BE2C (cell line): Measurements from ENCODE around the gene RGS14.

Experiments used
- DNase-seq: peaks from one replicate; pipeline ENCODE4 v3.0.0-alpha.2; 2020
- H3K27me3 ChIP-seq: fragments of 250-450 bp; sonication (Bioruptor Pico); 2 replicates; pipeline ENCODE4 v1.5.1; 2020; ENCODE audit warnings: mild to moderate bottlenecking
- H3K36me3 ChIP-seq: fragments of 250-450 bp; sonication (Bioruptor Pico); 2 replicates; pipeline ENCODE4 v1.5.1; 2020; ENCODE audit warnings: mild to moderate bottlenecking
- H3K4me1 ChIP-seq: fragments of 250-450 bp; sonication (Bioruptor Pico); 2 replicates; pipeline ENCODE4 v1.5.1; 2020
- H3K4me3 ChIP-seq: 2 replicates; pipeline ENCODE4 v1.5.1; 2011; ENCODE audit warnings: low read depth, low read length
- H3K9me3 ChIP-seq: fragments of 250-450 bp; sonication (Bioruptor Pico); 2 replicates; pipeline ENCODE4 v1.5.1; 2020
- CTCF ChIP-seq: IDR thresholded peaks from 2 replicates; pipeline ENCODE4 v1.5.1; 2012; ENCODE audit warnings: mild to moderate bottlenecking, low read depth, low read length

The RGS14 gene

GRCh38 chr5:177366528-177367322, 9.0 kb downstream of the RGS14 start:
- Histone ChIP-seq H3K4me3 (peak overlapping the region; percentile 66), H3K4me1 (peaks cover 7% of the 10 kb centered on the region), H3K27me3 (no peaks in the 10 kb centered on the region), H3K36me3 (no peaks in the 10 kb centered on the region), H3K9me3 (no peaks in the 10 kb centered on the region)
- TF ChIP-seq CTCF, result no peak
- DNase-seq, result peak; percentile 96

- DNase-seq, result no peak
- H3K4me1 ChIP-seq, result peaks cover 7% of the 10 kb centered on the region
- peak overlapping the region; percentile 66 for H3K4me3 ChIP-seq
- H3K36me3 ChIP-seq, result no peaks in the 10 kb centered on the region
- H3K9me3 ChIP-seq, result no peaks in the 10 kb centered on the region
- peak; percentile 2; the same call in 1 of the 2 replicates for TF ChIP-seq CTCF
- H3K27me3 ChIP-seq, result no peaks in the 10 kb centered on the region
Observed at GRCh38 chr5:177367323-177367848, 9.7 kb downstream of the RGS14 start.

- Histone ChIP-seq H3K36me3 (no peaks in the 10 kb centered on the region), H3K9me3 (no peaks in the 10 kb centered on the region), H3K4me1 (peaks cover 7% of the 10 kb centered on the region), H3K4me3 (no peak overlapping the region), H3K27me3 (no peaks in the 10 kb centered on the region)
- no peak for DNase-seq
- TF ChIP-seq CTCF, result no peak
Observed at GRCh38 chr5:177367981-177368868, 10.5 kb downstream of the RGS14 start.

GRCh38 chr5:177368869-177369644, 11.3 kb downstream of the RGS14 start:
- TF ChIP-seq CTCF, result peak; percentile 75
- H3K36me3 ChIP-seq, result no peaks in the 10 kb centered on the region
- H3K27me3 ChIP-seq, result no peaks in the 10 kb centered on the region
- no peak overlapping the region for H3K4me3 ChIP-seq
- no peaks in the 10 kb centered on the region for H3K9me3 ChIP-seq
- DNase-seq, result peak; percentile 58
- peaks cover 7% of the 10 kb centered on the region for H3K4me1 ChIP-seq

DNA sequence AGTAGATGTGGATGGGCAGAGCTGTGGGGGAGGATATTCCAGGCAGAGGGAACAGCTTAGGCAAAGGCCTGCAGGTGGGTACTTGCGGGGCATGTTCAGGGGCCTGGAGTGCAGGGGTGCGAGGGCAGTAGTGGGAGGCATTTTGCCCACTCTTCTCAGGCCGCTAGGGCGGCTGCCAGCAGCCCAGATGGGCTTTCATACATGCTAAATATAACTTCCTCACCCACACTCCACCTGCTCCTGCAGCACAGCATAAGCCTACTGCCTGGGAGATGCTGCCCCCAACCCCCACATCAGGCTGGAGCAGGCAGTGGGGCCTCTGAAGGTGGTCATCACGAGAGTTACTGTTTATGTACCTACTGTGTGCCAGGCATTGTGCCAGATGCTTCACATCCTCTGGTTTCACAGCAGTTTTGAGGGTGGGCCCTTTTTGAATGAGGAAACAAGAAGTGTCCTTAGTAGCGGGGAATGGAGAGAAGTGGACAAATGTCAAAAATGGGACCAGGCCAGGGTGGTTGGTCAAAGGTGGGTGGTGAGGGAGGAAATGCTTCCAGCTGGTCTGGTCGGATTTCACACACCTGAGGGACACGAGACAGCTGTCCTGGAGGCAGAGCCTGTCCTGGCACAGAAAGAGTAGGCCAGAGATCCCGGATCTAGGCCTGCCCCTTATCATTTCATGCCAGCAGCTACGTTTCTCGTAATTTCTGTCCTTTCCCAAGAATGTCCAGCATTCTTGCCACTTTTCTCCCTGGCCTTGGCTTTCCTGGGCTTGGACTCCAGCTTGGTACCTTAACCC, 12.1 kb downstream of the RGS14 start:
- Histone ChIP-seq H3K4me1 (peaks cover 7% of the 10 kb centered on the region), H3K4me3 (no peak overlapping the region), H3K9me3 (no peaks in the 10 kb centered on the region), H3K27me3 (no peaks in the 10 kb centered on the region), H3K36me3 (no peaks in the 10 kb centered on the region)
- no peak for DNase-seq
- TF ChIP-seq CTCF, result no peak
